ENCODE measurements around the gene VWA8. TPM values are rescaled to one million over a fixed set of nuclear protein-coding genes. Genes with fewer than 3 reads are reported as not detected.
"Not testable (repeated sequence)": the region's sequence is repeated elsewhere in the genome, so short reads cannot be mapped to it uniquely, and the experiment has no call there.

Gene VWA8
- total and polyA plus RNA-seq, 4 donors = 4.7 to 26.3 (median 11.9) TPM

DNA sequence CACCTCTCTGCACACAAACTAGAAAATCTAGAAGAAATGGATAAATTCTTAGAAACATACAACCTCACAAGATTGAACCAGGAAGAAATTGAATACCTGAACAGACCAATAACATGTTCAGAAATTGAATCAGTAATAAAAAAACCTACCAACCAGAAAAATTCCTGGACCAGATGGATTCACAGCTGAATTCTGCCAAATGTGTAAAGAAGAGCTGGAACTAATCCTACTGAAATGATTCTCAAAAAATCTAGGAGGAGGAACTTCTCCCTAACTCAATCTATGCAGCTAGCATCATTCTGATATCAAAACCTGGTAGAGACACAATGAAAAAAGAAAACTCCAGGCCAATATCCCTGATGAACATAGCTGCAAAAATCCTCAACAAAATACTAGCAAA is 336.9 kb downstream of the VWA8 start:
- Histone ChIP-seq H3K4me3 (no peak overlapping the region), H3K4me1 (ENCODE audit: control insufficient read depth in 5 of 5, insufficient read depth in 5 of 5, low read length in 5 of 5) (peaks cover 0 to 21% (median 12%) of the 10 kb centered on the region in 5 donors), H3K27ac (ENCODE audit: low read depth in 1 of 2, low read length in 1 of 2) (no peak overlapping the region), H3K27me3 (ENCODE audit: control insufficient read depth in 3 of 3, insufficient read depth in 3 of 3, low read length in 2 of 3) (no peaks in the 10 kb centered on the region), H3K36me3 (ENCODE audit: control insufficient read depth in 4 of 4, insufficient read depth in 4 of 4, low read length in 4 of 4) (no peaks in the 10 kb centered on the region), H3K9me3 (ENCODE audit: control insufficient read depth in 4 of 4, insufficient read depth in 3 of 4, low read length in 3 of 4) (no peaks in the 10 kb centered on the region), H3K9ac (ENCODE audit: insufficient read depth in 1 of 2, low read length in 2 of 2) (no peak overlapping the region)
- DNase-seq = no peak
- TF ChIP-seq CTCF (IDR thresholded peaks at IDR 0.05; ENCODE audit: control extremely low read depth, extremely low read depth) = no peak
- no peak for ATAC-seq (ENCODE audit: insufficient read depth, low FRiP score)

DNA sequence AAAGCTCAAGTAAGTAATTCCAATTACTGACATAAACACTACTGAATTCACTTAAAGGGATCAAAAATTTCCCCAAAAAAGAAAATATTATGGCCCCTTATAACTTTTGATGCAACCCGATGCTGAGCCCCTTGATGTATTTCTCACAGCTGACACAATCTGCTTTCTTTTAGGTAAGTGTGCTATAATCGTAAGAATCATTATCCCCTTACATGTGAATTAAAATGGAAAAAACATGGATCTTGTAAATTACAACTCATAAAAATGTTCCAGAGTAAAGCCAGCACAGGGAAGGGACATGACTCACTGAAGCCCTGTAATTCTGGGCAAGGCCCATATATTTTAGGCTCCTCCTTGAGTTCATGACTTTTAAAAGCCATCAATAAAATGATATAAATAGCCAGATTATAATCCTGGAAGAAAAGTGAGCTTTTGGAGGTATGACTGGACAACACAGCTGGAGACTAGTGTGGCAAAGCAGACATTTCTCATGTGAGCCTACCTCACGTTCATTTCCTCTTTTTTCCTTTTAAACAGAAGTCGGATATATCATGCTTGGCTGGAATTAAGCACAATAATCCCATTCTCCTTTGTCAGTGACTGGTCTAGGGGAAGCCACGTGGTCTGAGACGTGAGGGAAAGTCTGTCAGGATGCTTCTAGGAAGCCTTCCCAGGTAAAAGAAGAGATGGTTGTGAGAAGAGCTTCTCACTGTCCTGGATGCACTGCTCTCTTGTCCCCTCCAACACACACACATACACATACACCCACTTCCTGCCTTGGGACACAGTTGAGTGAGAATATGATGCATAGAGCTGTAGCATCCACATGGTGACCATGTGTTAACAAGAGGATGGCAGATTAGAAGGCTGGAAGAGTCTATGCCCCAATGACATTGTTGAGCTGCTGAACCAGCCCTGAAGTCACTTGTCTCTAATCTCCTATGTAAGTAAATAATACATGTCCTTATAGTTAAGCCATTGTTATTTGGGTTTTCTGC is 338.2 kb downstream of the VWA8 start:
- Histone ChIP-seq H3K9ac (ENCODE audit: insufficient read depth in 1 of 2, low read length in 2 of 2) (no peak overlapping the region), H3K27ac (ENCODE audit: low read depth in 1 of 2, low read length in 1 of 2) (peak overlapping the region; percentile 64 to 81), H3K36me3 (ENCODE audit: control insufficient read depth in 4 of 4, insufficient read depth in 4 of 4, low read length in 4 of 4) (no peaks in the 10 kb centered on the region), H3K9me3 (ENCODE audit: control insufficient read depth in 4 of 4, insufficient read depth in 3 of 4, low read length in 3 of 4) (no peaks in the 10 kb centered on the region), H3K27me3 (ENCODE audit: control insufficient read depth in 3 of 3, insufficient read depth in 3 of 3, low read length in 2 of 3) (no peaks in the 10 kb centered on the region), H3K4me1 (ENCODE audit: control insufficient read depth in 5 of 5, insufficient read depth in 5 of 5, low read length in 5 of 5) (peaks cover 0 to 21% (median 12%) of the 10 kb centered on the region in 5 donors), H3K4me3 (no peak overlapping the region)
- no peak for TF ChIP-seq CTCF (IDR thresholded peaks at IDR 0.05; ENCODE audit: control extremely low read depth, extremely low read depth)
- 69 to 73% methylated on average over 6 of the region's 6 CpGs for WGBS, 2 donors
- ATAC-seq (ENCODE audit: insufficient read depth, low FRiP score) (peak; percentile 34), DNase-seq (peak in 1 of 3 donors; percentile 64)

- H3K4me3 ChIP-seq = no peak overlapping the region
- peak overlapping the region; percentile 37 to 75 for H3K27ac ChIP-seq (ENCODE audit: low read depth in 1 of 2, low read length in 1 of 2)
- DNase-seq (peak; percentile 42 to 84 (median 80)), ATAC-seq (ENCODE audit: insufficient read depth, low FRiP score) (no peak)
- H3K27me3 ChIP-seq (ENCODE audit: control insufficient read depth in 3 of 3, insufficient read depth in 3 of 3, low read length in 2 of 3) = no peaks in the 10 kb centered on the region
- H3K9me3 ChIP-seq (ENCODE audit: control insufficient read depth in 4 of 4, insufficient read depth in 3 of 4, low read length in 3 of 4) = no peaks in the 10 kb centered on the region
- peaks cover 0 to 21% (median 12%) of the 10 kb centered on the region in 5 donors for H3K4me1 ChIP-seq (ENCODE audit: control insufficient read depth in 5 of 5, insufficient read depth in 5 of 5, low read length in 5 of 5)
- no peaks in the 10 kb centered on the region for H3K36me3 ChIP-seq (ENCODE audit: control insufficient read depth in 4 of 4, insufficient read depth in 4 of 4, low read length in 4 of 4)
- 69 to 79% methylated on average over 5 of the region's 5 CpGs for WGBS, 2 donors
- no peak for TF ChIP-seq CTCF (IDR thresholded peaks at IDR 0.05; ENCODE audit: control extremely low read depth, extremely low read depth)
- peak overlapping the region in 1 of 2 donors; percentile 38 for H3K9ac ChIP-seq (ENCODE audit: insufficient read depth in 1 of 2, low read length in 2 of 2)
Observed at GRCh38 chr13:41621716-41622431, 339.0 kb downstream of the VWA8 start.

- not testable (repeated sequence) for H3K9me3 ChIP-seq (ENCODE audit: control insufficient read depth in 4 of 4, insufficient read depth in 3 of 4, low read length in 3 of 4); H3K27ac ChIP-seq (ENCODE audit: low read depth in 1 of 2, low read length in 1 of 2); ATAC-seq (ENCODE audit: insufficient read depth, low FRiP score); H3K9ac ChIP-seq (ENCODE audit: insufficient read depth in 1 of 2, low read length in 2 of 2); DNase-seq; H3K4me3 ChIP-seq; H3K27me3 ChIP-seq (ENCODE audit: control insufficient read depth in 3 of 3, insufficient read depth in 3 of 3, low read length in 2 of 3); H3K36me3 ChIP-seq (ENCODE audit: control insufficient read depth in 4 of 4, insufficient read depth in 4 of 4, low read length in 4 of 4)
- H3K4me1 ChIP-seq (ENCODE audit: control insufficient read depth in 5 of 5, insufficient read depth in 5 of 5, low read length in 5 of 5) = peaks cover 6 to 53% (median 34%) of the 10 kb centered on the region in 5 donors
- 97% methylated on average over 5 of the region's 5 CpGs for WGBS, 2 donors
Observed at GRCh38 chr13:41617633-41618032, 343.3 kb downstream of the VWA8 start.

All from lung (tissue), 12 donors.